Hindlimb muscle (tissue), 1 donor: ENCODE measurements around the gene MRPL4. TPM values are rescaled to one million over a fixed set of nuclear protein-coding genes. Genes with fewer than 3 reads are reported as not detected.

Experiments
- DNase-seq: peaks from one replicate; pipeline ENCODE4 v3.0.0-alpha.2; 2013
- polyA plus RNA-seq: library from polyadenylated mRNA; unstranded; fragments of 120-200 nt; gene quantifications from one replicate; pipeline ENCODE4 v1.2.1, GENCODE V29; 2013; ENCODE audit not compliant: insufficient read length

MRPL4 gene
- polyA plus RNA-seq, 1 donor = 36.0 TPM

- DNase-seq = no peak
Observed at GRCh38 chr19:10290357-10290875, 38.4 kb downstream of the MRPL4 start.

- DNase-seq = no peak
Observed at GRCh38 chr19:10290876-10291553, 39.0 kb downstream of the MRPL4 start.

GRCh38 chr19:10291554-10292205 is 39.7 kb downstream of the MRPL4 start:
- DNase-seq = no peak

GRCh38 chr19:10292206-10292788 is 40.3 kb downstream of the MRPL4 start:
- DNase-seq = no peak

DNA sequence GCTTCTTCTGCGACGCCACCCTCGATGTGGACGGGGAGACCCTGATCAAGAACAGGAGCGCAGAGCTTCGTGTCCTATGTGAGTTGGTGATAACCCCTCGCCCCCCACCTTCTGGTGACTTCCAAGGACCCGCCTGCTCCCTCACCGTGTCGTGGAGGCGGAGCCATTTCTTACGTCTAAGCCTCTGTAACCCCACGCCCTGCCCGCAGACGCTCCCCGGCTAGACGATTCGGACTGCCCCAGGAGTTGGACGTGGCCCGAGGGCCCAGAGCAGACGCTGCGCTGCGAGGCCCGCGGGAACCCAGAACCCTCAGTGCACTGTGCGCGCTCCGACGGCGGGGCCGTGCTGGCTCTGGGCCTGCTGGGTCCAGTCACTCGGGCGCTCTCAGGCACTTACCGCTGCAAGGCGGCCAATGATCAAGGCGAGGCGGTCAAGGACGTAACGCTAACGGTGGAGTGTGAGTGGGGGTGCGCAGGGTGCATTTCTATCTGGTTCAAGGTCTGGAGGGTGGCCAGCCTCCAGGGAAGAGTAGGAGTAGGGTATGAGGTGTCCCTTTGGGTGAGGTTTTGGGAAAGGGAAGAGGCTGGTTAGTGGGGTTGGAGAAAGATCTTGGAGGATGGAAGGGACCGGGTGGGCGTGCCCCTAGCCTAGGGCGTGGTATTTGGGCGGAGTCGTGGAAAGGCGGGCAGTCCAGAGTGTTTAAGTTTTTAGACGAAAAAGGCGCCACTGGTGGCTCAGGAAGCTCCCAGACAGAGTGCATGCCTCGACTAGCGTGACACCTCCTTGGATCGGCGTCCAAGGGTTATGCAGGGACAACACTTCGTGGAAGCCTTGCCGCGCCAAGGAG is 41.0 kb downstream of the MRPL4 start:
- DNase-seq = no peak

DNA sequence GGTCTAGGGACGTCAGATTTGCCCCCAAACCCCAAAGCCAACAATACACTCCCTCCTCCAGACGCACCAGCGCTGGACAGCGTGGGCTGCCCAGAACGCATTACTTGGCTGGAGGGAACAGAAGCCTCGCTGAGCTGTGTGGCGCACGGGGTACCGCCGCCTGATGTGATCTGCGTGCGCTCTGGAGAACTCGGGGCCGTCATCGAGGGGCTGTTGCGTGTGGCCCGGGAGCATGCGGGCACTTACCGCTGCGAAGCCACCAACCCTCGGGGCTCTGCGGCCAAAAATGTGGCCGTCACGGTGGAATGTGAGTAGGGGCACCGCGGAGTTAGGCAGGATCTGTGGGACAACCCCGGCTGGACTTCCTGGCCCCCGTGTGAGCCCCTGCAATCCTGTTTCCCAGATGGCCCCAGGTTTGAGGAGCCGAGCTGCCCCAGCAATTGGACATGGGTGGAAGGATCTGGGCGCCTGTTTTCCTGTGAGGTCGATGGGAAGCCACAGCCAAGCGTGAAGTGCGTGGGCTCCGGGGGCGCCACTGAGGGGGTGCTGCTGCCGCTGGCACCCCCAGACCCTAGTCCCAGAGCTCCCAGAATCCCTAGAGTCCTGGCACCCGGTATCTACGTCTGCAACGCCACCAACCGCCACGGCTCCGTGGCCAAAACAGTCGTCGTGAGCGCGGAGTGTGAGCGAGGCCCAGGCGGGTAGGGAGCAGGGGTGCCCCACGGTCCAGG is 41.8 kb downstream of the MRPL4 start:
- no peak for DNase-seq

DNA sequence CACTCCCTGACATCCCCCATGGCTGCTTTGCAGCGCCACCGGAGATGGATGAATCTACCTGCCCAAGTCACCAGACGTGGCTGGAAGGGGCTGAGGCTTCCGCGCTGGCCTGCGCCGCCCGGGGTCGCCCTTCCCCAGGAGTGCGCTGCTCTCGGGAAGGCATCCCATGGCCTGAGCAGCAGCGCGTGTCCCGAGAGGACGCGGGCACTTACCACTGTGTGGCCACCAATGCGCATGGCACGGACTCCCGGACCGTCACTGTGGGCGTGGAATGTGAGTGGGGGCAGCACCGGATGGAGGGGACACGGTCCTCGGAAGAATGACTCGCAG is 42.3 kb downstream of the MRPL4 start:
- no peak for DNase-seq

DNA sequence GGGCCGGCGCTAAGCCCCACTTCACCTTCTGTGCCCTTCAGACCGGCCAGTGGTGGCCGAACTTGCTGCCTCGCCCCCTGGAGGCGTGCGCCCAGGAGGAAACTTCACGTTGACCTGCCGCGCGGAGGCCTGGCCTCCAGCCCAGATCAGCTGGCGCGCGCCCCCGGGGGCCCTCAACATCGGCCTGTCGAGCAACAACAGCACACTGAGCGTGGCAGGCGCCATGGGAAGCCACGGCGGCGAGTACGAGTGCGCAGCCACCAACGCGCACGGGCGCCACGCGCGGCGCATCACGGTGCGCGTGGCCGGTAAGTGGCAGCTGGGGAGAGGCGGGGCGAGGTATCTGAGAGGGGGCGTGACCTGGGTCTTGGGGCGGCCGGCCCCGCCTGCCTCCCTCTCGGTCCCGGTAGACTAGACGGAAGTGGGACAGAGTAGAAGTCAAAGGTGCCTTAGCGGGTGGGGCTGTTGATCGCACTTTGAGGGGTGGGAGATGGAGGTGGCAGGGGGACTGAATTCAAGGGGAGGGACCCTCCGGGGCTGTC is 43.4 kb downstream of the MRPL4 start:
- DNase-seq = no peak

DNA sequence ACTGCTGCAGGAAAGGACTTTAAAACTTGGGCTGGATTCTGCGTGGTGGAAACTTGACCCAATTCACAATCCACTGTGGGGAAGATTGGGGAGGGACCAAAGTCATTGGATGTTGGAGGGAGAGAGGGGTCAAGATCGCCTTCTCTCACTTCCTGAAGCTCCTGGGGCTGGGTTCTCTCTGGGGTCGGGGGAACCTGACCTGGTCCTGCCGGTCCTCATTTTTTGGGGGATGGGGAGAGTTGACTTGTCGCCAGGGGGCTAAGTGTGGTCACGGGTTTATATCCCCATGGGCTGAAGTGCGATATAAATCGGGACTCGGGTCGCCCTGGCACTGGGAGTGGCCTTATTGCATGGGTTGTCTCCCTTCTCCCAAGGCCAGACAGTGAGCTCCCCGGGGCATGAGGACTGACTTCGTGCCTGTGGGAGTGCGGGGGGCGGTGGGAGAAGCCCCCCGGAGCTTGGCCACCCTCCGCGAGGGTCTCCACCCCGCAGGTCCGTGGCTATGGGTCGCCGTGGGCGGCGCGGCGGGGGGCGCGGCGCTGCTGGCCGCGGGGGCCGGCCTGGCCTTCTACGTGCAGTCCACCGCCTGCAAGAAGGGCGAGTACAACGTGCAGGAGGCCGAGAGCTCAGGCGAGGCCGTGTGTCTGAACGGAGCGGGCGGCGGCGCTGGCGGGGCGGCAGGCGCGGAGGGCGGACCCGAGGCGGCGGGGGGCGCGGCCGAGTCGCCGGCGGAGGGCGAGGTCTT is 44.0 kb downstream of the MRPL4 start:
- DNase-seq = no peak

DNA sequence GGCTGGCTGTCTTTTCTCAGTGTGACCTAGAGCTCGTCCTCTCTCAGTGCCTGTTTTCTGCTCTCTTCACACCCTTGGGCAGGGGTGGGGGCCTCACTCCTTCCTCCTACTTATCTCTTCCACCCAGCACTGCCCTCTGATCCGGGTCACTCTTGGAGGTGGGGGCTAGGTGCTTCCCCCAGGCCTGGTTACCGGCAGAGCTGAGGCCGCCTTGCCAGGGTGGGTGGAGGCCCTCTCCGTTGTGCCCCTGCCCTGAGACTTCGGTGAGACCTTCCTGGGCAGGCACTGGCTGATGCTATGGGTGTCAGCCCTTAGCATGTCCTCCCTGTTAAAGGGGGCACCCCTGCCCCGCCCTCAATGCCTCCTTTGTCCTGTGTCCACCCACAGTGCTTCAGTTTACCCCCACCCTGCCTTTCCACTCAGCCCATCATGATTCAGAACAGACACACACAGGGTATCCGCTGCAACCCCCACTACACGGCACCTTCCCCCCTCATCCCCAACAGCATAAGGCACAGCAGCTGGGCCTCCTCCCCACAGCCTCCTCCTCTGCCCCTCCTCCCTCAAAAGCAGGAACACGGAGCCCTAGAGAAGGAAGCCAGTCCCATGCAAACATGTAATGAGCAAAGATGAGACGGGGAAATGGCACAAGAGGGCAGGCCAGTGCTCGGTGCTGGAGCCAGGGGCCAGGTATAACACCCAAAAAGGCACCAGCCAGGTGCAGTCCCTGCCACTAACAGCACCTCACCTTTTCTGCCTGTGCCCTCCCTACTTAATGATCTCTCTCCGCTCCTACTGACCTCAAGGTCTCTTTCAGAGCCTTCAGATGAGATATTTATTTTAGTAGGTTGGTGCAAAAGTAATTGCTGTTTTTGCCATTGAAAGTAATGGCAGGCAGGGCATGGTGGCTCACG is 47.8 kb downstream of the MRPL4 start:
- DNase-seq = no peak

DNA sequence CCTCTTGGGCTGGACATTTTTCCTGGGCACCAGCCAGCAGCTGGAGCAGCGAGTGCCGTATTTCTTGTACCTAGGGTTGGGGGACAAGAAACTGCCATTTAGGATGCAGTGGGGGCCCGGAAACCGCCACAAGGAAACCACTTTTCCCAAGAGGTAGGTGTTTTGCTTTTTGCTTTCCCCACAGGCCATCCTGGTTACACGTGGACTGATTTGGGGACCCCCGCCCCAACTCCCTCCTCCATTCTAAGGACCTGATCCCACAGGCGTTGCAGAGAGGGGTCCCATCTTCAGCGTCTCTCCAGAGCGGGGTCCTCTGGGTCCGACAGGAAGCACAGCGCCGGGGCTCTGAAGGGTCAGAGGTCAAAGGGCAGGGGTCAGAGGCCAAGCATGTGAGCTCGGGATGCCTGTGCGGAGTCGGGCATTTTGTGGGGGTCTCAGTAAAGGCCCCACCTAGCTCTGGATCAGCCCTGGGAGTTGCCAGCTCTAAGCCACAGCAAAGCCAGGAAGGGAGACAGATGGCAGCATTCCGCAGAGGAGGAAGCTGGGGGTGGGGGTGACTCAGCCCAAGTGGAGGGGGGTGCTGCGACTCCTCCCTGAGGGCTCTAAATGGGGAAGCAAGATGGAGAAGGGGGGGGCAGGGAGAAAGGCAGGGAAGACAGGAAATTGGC is 53.3 kb downstream of the MRPL4 start:
- no peak for DNase-seq

GRCh38 chr19:10306327-10306726 is 54.3 kb downstream of the MRPL4 start:
- no peak for DNase-seq

DNA sequence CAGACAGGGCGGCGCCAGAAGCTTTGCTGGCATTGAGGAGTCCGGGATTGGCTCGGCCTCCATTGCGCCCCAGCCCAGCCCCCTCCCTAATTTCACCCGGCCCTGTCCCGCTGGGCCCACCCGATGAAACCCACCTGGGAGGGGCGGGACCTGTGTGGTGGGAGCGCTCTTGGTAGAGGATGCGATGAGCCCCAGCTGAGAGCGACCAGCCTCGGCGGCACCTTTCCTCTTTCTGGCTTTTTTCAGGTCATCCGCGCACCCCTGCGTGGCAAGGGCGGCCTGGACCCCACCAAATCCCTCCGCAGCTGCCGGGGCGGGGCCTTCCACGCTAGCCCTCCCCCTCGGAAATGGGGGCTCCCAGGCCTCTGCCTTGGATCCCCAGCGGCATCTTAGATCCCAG is 57.4 kb downstream of the MRPL4 start, which contains the start of gene ZGLP1:
Gene ZGLP1 (minus strand): TSS at position 393 of the 400 bp plus-strand sequence.
- no peak for DNase-seq

Other genes starting within 250 kb of the MRPL4 start
- gene COL5A3, start 241.7 kb upstream of the MRPL4 start, polyA plus RNA-seq = 77.6 TPM
- not detected for gene RDH8, start 238.7 kb upstream of the MRPL4 start, polyA plus RNA-seq
- gene SHFL, start 165.9 kb upstream of the MRPL4 start, polyA plus RNA-seq = 10.7 TPM
- gene ANGPTL6, start 149.5 kb upstream of the MRPL4 start, polyA plus RNA-seq = 1.7 TPM
- 30.6 TPM for gene PPAN, start 145.9 kb upstream of the MRPL4 start, polyA plus RNA-seq
- 11.7 TPM for gene P2RY11, start 140.5 kb upstream of the MRPL4 start, polyA plus RNA-seq
- gene EIF3G, start 132.3 kb upstream of the MRPL4 start, polyA plus RNA-seq = 287 TPM
- gene DNMT1, start 57.3 kb upstream of the MRPL4 start, polyA plus RNA-seq = 65.8 TPM
- 10.8 TPM for gene S1PR2, start 20.9 kb upstream of the MRPL4 start, polyA plus RNA-seq
- 9.5 TPM for gene ICAM1, start 18.9 kb downstream of the MRPL4 start, polyA plus RNA-seq
- gene ICAM4, start 34.7 kb downstream of the MRPL4 start, polyA plus RNA-seq = 0.45 TPM
- gene ICAM5, start 37.7 kb downstream of the MRPL4 start, polyA plus RNA-seq = 0.23 TPM
- gene ZGLP1, start 57.6 kb downstream of the MRPL4 start, polyA plus RNA-seq = 5.0 TPM
- gene FDX2, start 63.8 kb downstream of the MRPL4 start, polyA plus RNA-seq = 19.4 TPM
- gene RAVER1, start 81.3 kb downstream of the MRPL4 start, polyA plus RNA-seq = 18.4 TPM
- gene ICAM3, start 87.4 kb downstream of the MRPL4 start, polyA plus RNA-seq = 5.8 TPM
- 71.8 TPM for gene TYK2, start 128.4 kb downstream of the MRPL4 start, polyA plus RNA-seq
- gene CDC37, start 151.3 kb downstream of the MRPL4 start, polyA plus RNA-seq = 137 TPM
- gene PDE4A, start 168.3 kb downstream of the MRPL4 start, polyA plus RNA-seq = 5.0 TPM